SK-N-SH treated with all-trans-retinoic acid at 6 μM for 48 hours (cell line): Measurements from ENCODE around the gene MARK1.

Experiments
- PATZ1 ChIP-seq: fragments of 250-450 bp; sonication (Bioruptor Pico); IDR thresholded peaks from 2 replicates; pipeline ENCODE4 v1.8.0; 2020; ENCODE audit warnings: mild to moderate bottlenecking, moderate library complexity, borderline replicate concordance
- TOX ChIP-seq: fragments of 250-450 bp; sonication (Bioruptor Pico); IDR thresholded peaks from 2 replicates; pipeline ENCODE4 v1.8.0; 2021; ENCODE audit warnings: mild to moderate bottlenecking, moderate library complexity, borderline replicate concordance

GRCh38 chr1:220696226-220696862, 168.4 kb downstream of the MARK1 start:
- TF ChIP-seq PATZ1 (CRISPR knock-in tag): no peak
- TF ChIP-seq TOX: no peak
